Jurkat, Clone E6-1 (cell line): ENCODE data around the gene PLPPR2.
"Not testable (repeated sequence)": the region's sequence is repeated elsewhere in the genome, so short reads cannot be mapped to it uniquely, and the experiment has no call there.

Source experiments
- DNase-seq: peaks from one replicate; pipeline ENCODE4 v3.0.0-alpha.2; 2011; ENCODE audit warnings: low read depth, low spot score
- H3K4me3 ChIP-seq: 2 replicates; pipeline ENCODE4 v1.5.1; 2011; ENCODE audit warnings: mild to moderate bottlenecking, low read length, control low read depth, moderate library complexity

The PLPPR2 gene

GRCh38 chr19:11384778-11385129 is 29.5 kb downstream of the PLPPR2 start:
- DNase-seq, result no peak
- H3K4me3 ChIP-seq, result no peak overlapping the region

DNA sequence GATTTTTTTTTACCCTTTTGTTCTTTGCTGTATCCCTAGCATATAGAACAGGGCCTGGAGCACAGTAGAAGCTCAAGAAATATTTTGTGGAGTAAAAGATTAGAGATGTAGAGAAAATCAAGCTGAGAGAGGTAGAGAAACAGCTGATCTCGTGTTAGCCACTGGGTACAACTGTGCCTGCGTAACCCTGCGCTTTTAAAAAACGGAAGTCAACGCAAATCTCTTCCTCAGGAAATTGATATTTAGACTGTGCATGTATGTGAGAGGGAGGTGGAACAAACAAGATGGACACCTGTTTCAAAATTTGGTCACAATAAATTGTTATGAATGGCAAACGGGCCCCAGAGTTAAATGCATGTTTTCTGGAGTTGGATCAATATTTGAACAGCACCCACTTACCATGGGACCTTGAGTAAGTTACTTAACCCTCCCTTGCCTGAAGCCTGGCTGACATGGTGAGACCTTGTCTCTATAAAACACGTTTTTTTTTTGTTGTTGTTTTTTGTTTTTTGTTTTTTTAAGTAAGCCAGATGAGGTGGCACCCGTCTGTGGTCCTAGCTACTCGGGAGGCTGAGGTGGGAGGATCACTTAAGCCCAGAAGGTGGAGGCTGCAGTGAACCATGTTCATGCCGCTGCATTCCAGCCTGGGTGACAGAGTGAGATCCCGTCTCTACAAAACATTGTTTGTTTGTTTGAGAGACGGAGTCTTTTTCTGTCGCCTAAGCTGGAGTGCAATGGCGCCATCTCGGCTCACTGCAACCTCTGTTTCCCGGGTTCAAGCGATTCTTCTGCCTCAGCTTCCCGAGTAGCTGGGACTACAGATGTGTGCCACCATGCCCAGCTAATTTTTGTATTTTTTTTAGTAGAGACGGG is 32.2 kb downstream of the PLPPR2 start:
- no peak for DNase-seq
- H3K4me3 ChIP-seq, result no peak overlapping the region

- H3K4me3 ChIP-seq, result no peak overlapping the region
- no peak for DNase-seq
These were observed 35.1 kb downstream of the PLPPR2 start for GRCh38 chr19:11390359-11390758.

DNA sequence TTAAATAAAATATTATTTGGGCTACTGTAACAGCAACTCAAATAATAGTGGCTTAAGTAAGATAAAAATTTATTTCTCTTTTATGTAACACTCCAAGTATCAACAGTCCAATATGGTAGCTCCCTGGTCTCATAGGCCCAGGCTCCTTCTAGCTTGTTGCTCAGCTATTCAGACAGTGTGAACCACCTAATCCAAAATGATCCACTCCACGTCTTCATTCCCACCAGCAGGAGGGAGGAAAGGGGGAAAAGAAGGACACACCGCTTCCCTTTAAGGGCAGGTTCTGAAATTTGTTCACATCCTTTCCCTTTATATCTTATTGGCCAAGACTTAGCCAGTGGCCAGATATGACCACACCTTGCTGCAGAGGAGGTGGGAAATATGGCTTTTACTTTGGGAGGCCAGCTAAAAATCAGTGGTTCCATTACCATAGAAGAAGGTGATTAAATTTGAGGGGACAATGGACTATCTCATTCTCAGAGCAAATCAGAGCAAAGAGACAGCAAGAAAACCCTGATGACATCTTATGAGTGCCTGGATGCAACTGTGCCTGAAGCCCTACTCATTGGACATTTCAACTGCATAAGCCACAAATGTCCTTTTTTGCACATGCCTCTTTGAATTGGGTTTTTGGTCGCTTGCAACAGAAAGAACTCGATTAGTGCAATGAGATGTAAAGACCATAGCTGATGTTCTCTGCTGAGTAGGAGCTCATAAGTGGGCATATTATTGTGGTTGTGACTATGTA is 35.9 kb downstream of the PLPPR2 start:
- DNase-seq, result no peak
- H3K4me3 ChIP-seq, result no peak overlapping the region

DNA sequence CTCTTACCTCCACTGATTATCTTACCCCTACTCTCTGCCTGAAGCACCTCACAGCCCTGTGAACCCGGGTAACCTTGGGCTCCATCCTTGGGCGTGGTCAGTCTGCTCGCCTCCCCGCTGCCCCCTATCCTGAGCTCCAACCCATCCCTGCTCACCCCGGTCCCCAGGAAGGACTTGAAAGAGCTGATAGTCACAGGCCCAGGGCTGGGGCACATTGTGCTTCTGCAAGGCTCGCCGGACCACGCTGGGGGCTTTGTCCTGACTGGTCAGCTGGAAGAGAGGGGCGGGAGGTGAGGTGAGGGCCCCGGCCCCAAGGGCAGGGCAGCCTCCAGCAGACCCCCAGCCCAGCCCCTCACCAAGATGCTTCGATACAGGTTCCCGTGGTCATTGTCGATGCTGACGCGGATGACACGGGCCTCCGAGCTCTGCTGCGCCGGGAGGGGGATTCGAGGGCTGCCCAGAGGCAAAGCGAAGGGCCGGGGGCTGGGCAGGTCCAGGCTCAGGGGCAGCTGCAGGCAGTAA is 41.9 kb downstream of the PLPPR2 start:
- DNase-seq, result no peak
- no peak overlapping the region for H3K4me3 ChIP-seq

- H3K4me3 ChIP-seq, result no peak overlapping the region
- DNase-seq, result no peak
These were observed 44.4 kb downstream of the PLPPR2 start for GRCh38 chr19:11399667-11400066.

DNA sequence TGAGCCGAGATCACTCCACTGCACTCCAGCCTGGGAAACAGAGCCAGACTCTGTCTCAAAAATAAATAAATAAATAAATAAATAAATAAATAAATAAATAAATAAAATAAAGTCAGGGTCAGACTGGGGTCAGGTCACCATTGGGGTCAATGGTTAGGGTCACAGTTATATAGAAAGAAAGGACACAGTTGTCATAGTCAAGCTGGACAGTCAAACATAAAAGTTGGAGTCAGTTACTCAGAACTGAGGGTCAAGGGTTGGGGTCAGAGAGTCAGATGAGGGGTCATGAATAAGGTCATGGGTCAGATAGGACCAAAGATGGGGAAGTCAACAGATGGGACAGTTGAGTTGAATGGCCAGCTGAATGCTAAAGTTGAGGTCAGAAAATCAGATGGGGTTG is 45.6 kb downstream of the PLPPR2 start:
- H3K4me3 ChIP-seq, result no peak overlapping the region
- DNase-seq, result no peak

- no peak overlapping the region for H3K4me3 ChIP-seq
- DNase-seq, result no peak
These were observed 46.7 kb downstream of the PLPPR2 start for GRCh38 chr19:11401808-11402543.

- no peak for DNase-seq
- no peak overlapping the region for H3K4me3 ChIP-seq
These were observed 49.5 kb downstream of the PLPPR2 start for GRCh38 chr19:11404588-11405222.

- H3K4me3 ChIP-seq, result no peak overlapping the region
- no peak for DNase-seq
These were observed 50.8 kb downstream of the PLPPR2 start for GRCh38 chr19:11405846-11406643.

DNA sequence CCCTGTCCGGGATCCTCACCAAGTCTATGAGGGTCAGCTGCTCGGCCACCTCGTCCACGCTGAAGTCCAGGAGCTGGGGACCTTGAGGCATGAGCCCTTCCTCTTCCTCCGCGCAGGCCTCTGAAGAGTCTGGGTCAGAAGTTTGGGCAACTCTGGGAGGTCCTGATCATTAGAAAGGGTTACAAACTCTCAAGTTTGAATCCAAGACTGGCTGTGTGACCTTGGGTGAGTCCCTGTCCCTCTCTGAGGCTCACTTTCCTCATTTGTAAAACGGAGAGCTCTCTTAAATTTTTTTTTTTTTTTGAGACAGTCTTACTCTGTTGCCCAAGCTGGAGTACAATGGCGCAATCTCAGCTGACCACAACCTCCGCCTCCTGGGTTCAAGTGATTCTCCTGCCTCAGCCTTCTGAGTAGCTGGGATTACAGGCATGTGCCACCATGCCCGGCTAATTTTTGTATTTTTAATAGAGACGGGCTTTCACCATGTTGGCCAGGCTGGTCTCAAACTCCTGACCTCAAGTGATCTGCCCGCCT is 51.5 kb downstream of the PLPPR2 start:
- H3K4me3 ChIP-seq, DNase-seq: not testable (repeated sequence)

- H3K4me3 ChIP-seq, result no peak overlapping the region
- DNase-seq, result no peak
These were observed 53.4 kb downstream of the PLPPR2 start for GRCh38 chr19:11408591-11408990.

GRCh38 chr19:11410682-11411081 is 55.5 kb downstream of the PLPPR2 start:
- no peak for DNase-seq
- no peak overlapping the region for H3K4me3 ChIP-seq

DNA sequence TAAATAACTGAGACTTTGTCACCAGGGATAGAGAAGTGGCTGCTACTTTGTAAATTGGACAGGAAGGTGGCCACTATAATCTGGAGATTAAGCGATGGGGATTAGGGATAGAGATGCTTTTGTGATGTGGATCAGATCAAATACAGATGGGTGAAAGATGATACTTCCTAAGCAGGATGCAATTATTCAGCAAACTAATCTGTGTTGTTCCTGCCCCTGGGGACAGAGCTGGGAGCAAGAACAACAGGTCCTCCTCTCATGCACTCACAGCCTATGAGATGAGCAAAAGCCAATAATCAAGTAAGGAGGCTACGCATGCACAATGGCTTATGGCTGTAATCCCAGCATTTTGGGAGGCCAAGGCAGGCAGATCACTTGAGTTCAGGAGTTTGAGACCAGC is 59.3 kb downstream of the PLPPR2 start:
- DNase-seq, result no peak
- H3K4me3 ChIP-seq, result no peak overlapping the region
